Activated T-cell treated with anti-CD3 and anti-CD28 coated beads, Interleukin-2, amount 50 U/mL, for 1 hour (primary cell): ENCODE measurements around the gene ZG16.
"Not testable (repeated sequence)": the region's sequence is repeated elsewhere in the genome, so short reads cannot be mapped to it uniquely, and the experiment has no call there.

Experiments used
- DNase-seq: peaks from one replicate; pipeline ENCODE4 v3.0.0-alpha.2; 2020

The ZG16 gene

DNA sequence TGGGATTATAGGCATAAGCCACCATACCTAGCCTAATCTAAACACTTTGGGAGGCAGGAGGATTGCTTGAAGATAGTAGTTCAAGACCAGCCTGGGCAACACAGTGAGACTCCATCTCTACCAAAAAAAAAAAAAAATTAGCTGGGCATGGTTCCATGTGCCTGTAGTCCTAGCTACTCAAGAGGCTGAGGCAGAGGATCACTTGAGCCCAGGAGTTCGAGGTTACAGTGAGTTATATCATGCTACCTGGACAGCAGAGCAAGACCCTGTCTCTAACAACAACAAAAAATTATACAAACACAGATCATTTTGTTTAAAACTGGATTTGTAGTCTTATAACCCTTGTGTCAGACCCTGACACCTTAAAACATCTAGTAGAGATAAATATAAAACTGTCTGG lies 24.5 kb upstream of the ZG16 start:
- DNase-seq: no peak

DNA sequence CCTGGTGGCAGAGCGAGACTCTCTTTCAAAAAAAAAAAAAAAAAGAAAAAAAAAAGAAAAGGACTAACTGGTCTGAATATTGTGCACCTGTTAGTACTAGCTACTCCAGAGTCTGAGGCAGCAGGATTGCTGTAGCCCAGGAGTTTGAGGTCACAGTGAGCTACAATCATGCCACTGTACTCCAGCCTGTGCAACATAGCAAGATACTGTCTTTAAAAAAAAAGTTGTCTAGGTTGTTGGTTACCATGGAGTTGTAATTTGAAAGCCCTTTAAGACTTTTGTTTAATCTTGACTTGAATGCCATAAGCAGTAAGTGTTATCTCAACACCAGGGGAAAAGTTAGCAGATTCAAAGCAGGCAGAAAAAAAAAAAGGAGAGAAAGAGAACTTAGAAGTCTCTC lies 21.4 kb upstream of the ZG16 start:
- no peak for DNase-seq

DNA sequence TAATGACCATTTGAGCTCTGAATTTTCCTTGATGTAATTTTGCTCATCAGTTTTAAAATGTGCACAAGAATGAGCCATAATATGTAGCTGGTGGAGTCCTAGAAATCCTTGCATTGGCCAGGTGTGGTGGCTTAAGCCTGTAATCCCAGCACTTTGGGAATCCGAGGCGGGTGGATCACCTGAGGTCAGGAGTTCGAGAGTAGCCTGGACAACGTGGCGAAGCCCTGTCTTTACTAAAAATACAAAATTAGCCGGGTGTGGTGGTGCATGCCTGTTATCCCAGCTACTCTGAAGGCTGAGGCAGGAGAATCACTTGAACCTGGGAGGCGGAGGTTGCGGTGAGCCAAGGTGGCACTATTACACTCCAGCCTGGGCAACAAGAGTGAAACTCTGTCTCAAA lies 21.0 kb upstream of the ZG16 start:
- not testable (repeated sequence) for DNase-seq

DNA sequence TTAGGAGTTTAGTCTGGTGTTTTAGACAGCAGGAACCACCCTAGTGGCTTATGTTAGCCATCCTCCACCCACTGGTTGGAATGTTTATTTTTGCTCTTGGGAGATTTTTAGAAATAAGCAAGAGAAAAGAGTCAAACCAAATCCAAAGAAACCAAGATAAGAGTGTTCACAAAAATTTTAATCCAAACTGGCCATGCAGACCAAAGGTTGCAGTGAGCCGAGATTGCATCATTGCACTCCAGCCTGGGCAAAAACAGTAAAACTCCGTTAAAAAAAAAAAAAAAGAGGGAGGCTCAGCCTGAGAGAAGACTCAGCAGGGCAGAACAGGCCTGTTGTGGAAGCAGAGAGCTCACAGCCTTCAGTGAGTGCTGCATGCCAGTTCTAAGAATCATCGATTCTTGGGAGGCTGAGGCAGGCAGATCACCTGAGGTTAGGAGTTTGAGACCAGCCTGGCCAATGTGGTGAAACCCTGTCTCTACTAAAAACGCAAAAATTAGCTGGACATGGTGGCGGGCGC lies 20.0 kb upstream of the ZG16 start:
- no peak for DNase-seq

DNA sequence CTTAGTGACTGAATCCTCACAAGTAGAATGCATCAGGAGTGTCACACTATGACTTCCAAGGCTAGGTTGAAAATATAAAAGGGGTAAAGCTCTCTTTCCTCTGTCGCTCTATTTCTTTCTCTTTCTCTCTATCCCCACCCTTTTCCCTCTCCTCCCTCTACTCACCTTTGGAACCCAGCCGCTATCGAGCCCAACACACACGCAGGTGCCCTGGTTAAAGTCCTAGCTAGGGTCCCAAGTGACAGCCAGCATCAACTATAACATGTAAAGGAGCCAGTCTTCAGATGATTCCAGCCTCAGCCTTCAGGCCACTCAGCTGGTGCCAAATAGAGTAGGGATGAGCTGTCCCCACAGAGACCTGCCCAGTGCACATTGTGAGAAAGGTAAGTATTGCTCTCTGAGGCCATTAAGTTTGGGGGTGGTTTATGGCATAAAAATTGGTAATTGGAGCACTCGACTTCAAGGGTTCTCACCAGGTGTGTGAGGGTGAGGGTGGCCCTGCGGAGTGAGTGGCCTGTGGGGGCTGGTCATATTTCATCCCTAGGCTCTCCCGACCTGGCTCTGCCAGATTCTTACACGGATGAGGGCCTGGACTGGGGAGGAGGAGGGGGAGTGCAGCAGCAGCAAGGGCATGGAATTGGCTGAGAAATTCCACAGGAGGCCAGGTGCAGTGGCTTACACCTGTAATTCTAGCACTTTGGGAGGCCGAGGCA lies 17.3 kb upstream of the ZG16 start:
- no peak for DNase-seq

DNA sequence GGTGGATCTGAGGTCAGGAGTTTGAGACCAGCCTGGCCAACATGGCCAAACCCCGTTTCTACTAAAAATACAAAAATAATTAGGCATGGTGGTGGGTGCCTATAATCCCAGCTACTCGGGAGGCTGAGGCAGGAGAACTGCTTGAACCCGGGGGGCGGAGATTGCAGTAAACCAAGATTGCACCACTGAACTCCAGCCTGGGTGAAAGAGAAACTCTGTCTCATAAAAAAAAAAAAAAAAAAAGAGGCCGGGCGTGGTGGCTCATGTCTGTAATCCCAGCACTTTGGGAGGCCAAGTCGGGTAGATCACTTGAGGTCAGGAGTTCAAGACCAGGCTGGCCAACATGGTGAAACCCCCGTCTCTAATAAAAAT lies 16.8 kb upstream of the ZG16 start:
- DNase-seq: not testable (repeated sequence)

DNA sequence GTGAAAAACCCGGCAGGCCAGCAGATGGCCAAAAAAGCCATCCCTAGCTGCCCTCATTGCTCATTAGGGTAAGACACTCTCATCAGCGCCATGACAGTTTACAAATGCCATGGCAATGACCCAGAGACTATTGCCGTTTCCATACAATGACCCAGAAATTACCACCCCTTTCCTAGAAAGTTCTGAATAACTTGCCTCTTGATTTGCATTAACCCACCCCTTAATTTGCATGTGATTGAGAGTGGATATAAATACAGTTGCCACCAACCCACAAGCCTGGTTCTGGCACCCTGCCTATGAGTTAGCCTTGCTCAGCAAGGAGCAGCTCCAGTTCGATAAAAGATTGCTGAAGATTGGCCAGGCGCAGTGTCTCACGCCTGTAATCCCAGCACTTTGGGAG lies 16.2 kb upstream of the ZG16 start:
- no peak for DNase-seq

DNA sequence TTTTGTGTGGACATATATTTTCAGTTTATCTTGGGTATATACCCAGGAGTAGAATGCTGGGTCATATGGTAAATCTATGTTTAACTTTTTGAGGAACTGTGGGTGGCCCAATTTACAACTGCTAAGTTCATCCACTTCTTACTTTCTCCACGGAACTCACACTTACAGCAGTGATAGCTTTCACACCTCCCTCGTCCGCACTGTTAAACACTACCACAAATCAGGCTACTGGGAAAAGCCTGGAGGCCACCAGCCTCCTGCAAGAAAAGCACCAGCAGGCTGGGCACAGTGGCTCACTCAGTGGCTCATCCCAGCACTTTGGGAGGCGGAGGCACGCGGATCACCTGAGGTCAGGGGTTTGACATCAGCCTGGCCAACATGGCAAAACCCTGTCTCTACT lies 14.7 kb upstream of the ZG16 start:
- no peak for DNase-seq

DNA sequence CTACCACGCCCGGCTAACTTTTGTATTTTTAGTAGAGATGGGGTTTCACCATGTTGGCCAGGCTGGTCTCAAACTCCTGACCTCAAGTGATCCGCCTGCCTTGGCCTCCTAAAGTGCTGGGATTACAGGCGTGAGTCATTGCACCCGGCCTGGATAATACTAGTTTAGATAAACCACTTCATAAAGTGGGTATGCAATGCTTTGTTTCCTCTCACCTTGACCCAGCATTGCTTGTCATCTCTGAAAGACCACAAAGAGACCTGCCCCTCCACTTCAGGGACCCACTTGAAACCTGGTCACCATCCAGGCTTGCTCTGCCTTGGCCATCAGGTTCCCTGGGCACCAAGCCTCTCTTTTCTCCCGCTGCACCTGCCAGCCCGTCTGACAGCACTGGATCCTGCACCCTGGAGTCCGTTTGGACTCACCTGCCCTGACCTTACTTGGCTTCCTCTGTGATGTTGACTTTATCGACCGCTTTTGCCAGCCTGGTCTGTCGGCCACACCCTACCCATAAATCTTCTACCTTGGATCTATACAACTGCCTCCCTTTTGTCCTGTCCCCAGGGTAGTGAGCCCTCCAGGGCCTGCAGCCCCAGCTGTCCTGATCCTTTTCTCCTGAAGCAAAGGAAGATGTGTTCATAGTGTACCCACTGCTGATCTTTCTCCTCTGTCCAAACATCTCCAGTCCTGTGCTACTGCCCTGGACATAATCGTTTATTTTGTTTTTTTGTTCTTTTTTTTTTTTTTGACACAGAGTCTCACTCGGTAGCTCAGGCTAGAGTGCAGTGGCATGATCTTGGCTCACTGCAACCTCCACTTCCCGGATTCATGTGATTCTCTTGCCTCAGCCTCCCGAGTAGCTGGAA lies 12.7 kb upstream of the ZG16 start:
- no peak for DNase-seq

DNA sequence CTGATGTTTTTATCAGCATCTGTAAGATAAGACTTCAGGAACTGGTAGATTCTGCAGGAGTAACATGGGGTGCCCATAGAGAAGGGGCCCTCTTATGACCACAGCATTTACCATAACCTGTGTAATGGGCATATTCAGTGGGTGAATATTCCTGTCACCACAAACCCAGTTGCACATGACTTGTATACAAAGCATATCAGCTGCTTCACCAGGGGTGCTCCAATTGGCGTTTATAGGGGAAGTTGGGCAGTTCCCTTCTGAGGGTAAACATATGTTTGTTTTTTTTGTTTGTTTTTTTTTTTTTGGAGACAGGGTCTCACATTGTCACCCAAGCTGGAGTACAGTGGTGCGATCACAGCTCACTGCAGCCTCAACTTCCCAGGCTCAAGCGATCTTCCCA lies 11.5 kb upstream of the ZG16 start:
- DNase-seq: no peak

DNA sequence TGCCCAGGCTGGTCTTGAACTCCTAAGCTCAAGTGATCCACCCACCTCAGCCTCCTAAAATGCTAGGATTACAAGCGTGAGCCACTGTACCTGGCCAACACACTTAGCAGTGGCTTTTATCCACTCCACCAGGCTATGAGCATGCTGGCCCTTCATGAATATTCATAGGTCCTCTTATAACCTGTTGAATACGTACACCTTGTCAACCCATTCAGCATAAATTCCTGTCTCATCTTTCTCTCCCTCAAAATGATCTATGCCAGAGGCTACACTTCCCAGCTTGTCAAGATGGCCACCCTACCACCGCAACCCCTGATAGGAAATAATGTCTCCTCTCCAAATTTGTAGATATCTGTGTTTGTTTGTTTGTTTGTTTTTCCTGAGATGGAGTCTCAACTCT lies 11.0 kb upstream of the ZG16 start:
- DNase-seq: no peak

DNA sequence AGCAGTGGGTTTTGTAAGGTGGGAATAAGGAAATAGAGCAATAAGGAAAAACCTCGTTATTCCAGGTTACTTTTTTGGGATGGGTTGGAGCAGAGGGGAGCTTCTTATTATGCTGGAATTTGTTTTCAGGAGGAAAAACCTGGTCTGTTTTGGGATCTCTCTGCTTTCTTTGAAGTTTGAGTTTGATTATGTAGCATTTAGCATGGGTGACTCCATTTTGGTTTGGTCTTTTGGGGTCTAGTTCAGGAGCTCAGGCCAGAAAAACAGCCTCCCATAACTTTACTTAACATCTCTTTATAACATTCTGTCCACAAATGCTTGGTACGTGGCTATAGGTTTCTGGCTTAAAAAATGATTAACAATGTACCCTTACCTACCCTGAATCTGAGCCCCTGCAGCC lies 8.5 kb upstream of the ZG16 start:
- DNase-seq: no peak

DNA sequence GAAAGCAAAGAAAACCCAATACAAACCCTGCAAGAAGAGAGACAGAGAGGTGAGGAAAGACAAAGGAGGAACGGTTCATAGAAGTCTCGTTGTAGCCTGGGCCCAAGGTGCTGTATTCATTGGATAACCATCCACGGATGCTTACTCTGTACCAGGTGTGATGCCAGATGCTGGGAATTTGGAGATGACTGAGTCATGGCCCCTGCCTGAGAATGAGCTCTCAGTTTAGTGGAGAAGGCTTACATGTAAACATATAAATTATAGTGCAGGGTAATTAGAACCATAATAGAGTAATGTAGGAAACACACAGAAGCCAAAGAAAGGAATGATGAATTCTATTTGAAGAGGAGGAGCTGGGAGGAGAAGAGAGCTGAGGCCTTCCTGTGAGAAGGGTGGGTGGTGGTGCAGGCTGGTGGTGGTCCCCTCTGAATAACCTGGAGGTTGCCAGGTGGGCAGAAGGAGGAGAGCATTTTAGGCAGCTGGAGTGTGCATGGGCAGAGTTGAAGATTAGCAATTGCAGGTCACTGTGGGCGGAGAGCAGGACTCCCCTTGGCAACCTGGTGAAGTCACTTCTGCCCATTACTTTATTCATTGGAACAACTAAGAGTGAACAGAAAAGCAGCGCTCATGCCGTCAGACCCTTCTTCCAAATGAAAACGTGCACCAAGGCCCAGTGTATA lies 7.7 kb upstream of the ZG16 start:
- no peak for DNase-seq

DNA sequence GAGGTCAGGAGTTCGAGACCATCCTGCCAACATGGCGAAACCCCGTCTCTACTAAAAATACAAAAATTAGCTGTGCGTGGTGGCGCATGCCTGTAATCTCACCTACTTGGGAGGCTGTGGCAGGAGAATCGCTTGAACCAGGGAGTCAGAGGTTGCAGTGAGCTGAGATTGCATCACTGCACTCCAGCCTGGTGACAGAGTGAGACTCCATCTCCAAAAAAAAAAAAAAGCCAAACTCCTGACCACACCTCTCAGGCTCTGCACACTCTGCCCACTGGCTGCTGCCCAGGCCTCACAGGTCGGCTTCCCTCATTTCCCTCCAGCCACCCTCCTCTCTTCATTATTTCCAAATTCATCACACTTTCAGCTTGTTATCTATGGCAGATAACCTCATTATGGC lies 5.7 kb upstream of the ZG16 start:
- DNase-seq: not testable (repeated sequence)

DNA sequence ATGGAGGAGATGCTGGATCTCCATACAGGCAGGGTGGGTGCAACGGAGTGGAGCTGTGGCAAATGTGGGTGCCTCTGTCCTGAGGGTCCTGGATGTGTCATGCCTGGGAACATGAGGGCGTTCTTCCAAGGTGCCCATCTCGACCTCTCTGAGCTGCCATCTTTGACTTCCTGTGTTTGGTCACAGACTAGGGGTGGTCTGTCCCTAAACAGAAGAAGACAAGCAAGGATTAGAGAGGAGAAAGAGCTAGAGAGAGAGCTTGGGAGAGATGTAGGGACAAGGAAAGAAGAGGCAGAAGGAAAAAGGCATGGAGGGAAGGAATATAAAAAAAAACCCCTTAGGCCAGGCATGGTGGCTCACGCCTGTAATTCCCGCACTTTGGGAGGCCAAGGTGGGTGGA lies 3.3 kb upstream of the ZG16 start:
- DNase-seq: no peak

DNA sequence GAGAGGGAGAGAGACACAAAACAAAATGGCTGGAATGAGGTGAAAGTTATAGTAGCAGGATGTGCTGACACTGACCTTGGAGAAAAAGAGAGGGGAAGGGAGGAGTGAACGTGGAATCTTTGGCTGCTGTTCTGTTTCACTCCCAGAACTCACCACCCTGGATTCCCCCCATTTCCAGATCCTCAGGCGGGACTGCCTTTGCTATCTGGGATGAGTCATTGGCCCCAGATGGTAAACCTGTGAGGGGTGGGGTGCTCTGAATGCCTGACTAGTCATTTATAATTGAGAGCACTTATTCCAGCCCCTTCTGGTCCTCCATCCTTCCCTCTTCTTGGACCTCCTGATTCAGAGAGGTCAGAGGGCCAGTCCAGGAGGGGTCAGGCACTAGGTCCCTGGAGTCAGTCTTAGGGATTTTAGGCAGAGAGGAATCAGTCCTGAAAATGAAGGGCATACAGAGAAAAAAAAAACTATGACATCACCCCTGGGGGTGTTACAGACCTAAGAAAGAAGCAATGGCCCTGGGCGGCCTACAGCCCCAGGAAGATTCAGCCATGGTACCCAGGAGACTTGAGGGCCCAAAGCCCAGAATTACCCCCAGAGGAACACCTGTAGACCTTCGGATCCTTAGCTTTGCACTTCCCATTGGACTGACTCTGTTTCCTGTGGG lies 2.2 kb upstream of the ZG16 start:
- no peak for DNase-seq

DNA sequence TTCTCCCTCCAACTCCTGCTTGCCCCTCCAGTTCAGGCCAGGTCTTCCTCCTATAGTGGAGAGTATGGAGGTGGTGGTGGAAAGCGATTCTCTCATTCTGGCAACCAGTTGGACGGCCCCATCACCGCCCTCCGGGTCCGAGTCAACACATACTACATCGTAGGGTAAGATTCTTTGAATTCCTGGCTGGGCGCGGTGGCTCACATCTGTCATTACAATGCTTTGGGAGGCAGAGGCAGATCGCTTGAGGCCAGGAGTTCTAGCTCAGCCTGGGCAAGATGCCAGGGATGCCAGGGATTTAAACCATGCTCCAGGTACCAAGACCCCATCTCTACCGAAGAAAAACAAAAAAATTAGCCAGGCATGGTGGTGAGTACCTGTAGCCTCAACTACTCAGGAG lies 1.4 kb downstream of the ZG16 start:
- no peak for DNase-seq

DNA sequence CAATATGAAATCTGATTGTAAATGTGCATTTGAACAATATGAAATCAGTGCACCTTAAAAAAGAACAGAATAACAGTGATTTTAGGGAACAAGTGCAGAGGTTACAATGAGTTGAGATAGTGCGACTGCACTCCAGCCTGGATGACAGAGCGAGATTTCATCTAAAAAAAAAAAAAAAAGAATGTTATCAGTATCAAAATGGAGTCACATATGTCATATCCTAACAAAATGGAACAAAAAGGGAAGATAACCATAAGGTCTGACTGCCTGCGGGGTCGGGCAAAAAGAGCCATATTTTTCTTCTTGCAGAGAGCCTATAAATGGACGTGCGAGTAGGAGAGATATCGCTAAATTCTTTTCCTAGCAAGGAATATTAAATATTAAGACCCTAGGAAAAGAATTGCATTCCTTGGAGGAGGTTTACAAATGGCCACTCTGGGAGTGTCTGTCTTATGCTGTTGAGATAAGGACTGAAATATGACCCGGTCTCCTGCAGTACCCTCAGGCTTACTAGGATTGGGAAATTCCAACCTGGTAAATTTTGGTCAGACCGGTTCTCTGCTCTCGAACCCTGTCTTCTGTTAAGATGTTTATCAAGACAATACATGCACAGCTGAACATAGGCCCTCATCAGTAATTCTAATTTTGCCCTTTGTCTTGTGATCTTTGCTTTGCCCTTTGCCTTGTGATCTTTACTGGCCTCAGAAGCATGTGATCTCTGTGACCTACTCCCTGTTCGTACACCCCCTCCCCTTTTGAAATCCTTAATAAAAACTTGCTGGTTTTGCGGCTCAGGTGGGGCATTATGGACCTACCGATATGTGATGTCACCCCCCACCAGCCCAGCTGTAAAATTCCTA lies 5.3 kb downstream of the ZG16 start:
- DNase-seq: not testable (repeated sequence)

DNA sequence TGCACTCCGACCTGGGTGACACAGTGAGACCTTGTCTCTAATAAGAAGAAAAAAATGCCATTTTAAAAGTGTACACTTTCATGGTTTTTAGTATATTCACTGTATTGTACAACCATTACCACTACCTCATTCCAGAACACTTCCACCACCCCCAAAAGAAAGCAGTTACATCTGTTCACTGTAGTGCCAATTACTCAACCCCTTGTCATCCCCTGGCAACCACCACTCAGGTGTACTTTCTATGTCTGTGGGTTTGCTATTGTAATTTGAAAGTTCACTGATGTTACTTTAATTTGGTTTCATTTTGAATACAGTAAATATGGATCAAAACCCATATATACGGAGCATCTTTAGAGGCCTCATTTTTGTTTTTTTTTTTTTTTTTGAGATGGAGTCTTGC lies 6.1 kb downstream of the ZG16 start:
- no peak for DNase-seq

DNA sequence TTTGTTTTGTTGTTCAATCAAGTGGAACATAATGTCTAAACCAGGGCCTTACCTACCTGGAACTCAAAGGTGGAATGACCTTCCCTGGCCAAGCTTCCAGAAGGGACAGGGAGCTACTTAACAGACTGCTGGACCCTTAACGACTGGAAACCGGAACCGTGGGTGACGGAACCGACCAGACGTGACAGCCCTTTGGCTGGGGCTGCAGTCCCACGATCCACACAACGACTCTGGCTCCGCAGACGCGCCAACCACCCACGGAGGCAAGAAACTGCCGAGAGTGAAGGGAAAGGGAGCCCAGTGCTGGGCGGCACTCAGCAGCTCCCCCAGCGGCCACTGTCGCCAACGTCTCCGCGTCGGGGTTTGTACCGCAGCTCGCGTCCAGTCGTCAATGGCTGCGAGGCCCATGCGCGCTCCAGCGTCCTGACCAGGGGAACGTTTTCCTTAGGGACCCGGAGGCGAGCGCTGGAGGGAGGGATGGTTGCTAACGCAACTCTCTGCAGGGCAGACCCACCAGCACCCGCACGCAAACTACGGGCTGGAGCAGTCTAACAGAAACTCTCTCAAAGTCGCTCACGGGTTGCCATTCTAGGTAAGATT lies 6.9 kb downstream of the ZG16 start:
- peak; percentile 84 for DNase-seq

DNA sequence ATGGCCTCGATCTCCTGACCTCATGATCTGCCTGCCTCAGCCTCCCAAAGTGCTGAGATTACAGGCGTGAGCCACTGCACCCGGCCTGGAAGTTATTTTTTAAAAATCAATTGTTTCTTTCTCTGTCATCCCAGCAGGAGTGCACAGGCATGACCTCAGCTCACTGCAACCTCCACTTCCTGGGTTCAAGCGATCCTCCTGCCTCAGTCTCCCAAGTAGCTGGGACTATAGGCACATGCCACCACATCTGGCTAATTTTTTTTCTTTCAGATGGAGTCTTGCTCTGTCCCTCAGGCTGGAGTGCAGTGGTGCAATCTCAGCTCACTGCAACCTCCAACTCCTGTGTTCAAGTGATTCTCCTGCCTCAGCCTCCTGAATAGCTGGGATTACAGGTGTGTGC lies 9.1 kb downstream of the ZG16 start:
- DNase-seq: not testable (repeated sequence)

DNA sequence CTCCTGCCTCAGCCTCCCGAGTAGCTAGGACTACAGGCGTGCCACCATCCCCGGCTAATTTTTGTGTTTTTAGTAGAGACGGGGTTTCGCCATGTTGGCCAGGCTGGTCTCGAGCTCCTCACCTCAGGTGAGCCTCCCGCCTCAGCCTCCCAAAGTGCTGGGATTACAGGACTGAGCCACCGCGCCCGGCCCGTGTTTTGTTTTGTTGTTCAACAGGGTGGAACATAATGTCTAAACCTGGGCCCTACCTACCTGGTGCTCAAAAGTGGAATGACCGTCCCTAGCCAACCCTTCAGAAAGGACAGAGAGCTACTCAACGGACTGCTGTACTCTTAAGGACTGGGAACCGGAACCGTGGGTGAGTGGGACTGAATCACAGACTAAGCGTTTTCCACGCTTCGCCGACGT lies 11.7 kb downstream of the ZG16 start:
- DNase-seq: no peak
